Esophagus squamous epithelium (tissue), 5 donors: Measurements from ENCODE around the gene NELFCD. TPM values are rescaled to one million over a fixed set of nuclear protein-coding genes. Genes with fewer than 3 reads are reported as not detected.
A peak's percentile ranks its signal among the peaks of the same experiment; 100 is the strongest.

ENCODE experiments used
- DNase-seq: peaks from one replicate; lab custom pipeline; 2025; lab: John Stamatoyannopoulos, UW
- H3K27ac ChIP-seq, 4 donors: fragments of 200-600 bp; sonication (generic); one replicate each; pipeline ENCODE4 v1.5.1; 2016 to 2019; ENCODE audit warnings: mild to moderate bottlenecking in 1 of 4
- H3K27me3 ChIP-seq, 4 donors: fragments of 200-600 bp; sonication (generic); 1 replicate in 3 of 4; 2 replicates in 1 of 4; pipeline versions ENCODE4 v1.5.1 to v1.6.0; 2017 to 2021; ENCODE audit warnings: antibody characterized with exemption in 1 of 4
- H3K36me3 ChIP-seq, 3 donors: fragments of 200-600 bp; sonication (generic); one replicate each; pipeline ENCODE4 v1.5.1; 2016 to 2019
- H3K4me1 ChIP-seq, 3 donors: fragments of 200-600 bp; sonication (generic); one replicate each; pipeline ENCODE4 v1.5.1; 2017 to 2019
- H3K4me3 ChIP-seq, 4 donors: fragments of 200-600 bp; sonication (generic); 1 replicate in 3 of 4; 2 replicates in 1 of 4; pipeline ENCODE4 v1.5.1; 2016 to 2019; ENCODE audit warnings: mild to moderate bottlenecking in 2 of 4, moderate library complexity in 1 of 4
- H3K9me3 ChIP-seq, 3 donors: fragments of 200-600 bp; sonication (generic); one replicate each; pipeline ENCODE4 v1.5.1; 2016 to 2019
- POLR2A ChIP-seq, 4 donors: fragments of 450-650 bp; IDR thresholded peaks; one replicate each; pipeline ENCODE4 v1.6.1; 2017; ENCODE audit warnings: antibody characterized with exemption in 4 of 4, mild to moderate bottlenecking in 4 of 4, moderate library complexity in 3 of 4
- WGBS, 2 donors: methylation state at CpG; one replicate each; pipeline ENCODE4 v1.1.5; 2018; 5-methylcytosine and 5-hydroxymethylcytosine counted together
- intact Hi-C: fragments of 100-400 bp; cut with DNase I; formaldehyde crosslinking; loops from one replicate; pipeline ENCODE4 v1.15.0; 2022
- total RNA-seq, 4 donors: library from RNA; depleted of rRNA; stranded (reverse); fragments of >200 nt; gene quantifications; one replicate each; pipeline ENCODE4 v1.1.0, GENCODE V29; 2016
- TF ChIP-seq, protein P1 (sequence below), 6 experiments: fragments of 450-650 bp in 4 of 6; fragments of 200-600 bp in 2 of 6; sonication (generic) in 2 of 6; IDR thresholded peaks; one replicate each; pipeline ENCODE4 v1.5.1; 2016 to 2019; ENCODE audit warnings: antibody characterized with exemption in 6 of 6, mild to moderate bottlenecking in 4 of 6, moderate library complexity in 4 of 6
- donor health status: DM: yes; HTN: yes; CAD: no.

NELFCD gene
- total RNA-seq, 4 donors from 2014 or later: 40.5 to 64.3 (median 49.9) TPM

DNA sequence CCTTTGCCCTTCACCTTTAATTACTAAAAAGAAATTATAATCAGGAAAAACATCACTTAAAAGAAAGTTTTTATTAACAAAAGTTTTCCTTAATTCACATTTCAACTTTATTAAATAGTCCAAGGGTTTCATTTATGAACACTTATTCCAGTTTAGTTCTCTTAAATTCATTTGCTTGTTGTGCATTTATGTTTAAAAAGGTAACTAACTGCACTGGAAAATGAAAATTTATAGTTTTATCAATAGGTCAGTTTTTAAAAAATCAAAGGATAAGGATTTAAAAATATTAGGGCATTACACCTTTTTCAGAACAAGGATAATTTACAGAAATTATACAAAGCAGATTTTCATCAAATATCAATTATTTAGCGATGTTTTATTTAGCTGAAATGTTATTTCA is 52.0 kb downstream of the NELFCD start:
- Histone ChIP-seq H3K36me3 (peaks cover 10 to 69% (median 28%) of the 10 kb centered on the region in 3 donors), H3K27me3 (no peaks in the 10 kb centered on the region), H3K4me3 (peak overlapping the region; percentile 49 to 83 (median 73)), H3K4me1 (peaks cover 20 to 46% (median 27%) of the 10 kb centered on the region in 3 donors), H3K9me3 (no peaks in the 10 kb centered on the region), H3K27ac (peak overlapping the region in 3 of 4 donors; percentile 84 to 92 (median 90))
- DNase-seq: no peak
- TF ChIP-seq POLR2A (IDR thresholded peaks at IDR 0.05): no peak
- TF ChIP-seq, protein P1, sequence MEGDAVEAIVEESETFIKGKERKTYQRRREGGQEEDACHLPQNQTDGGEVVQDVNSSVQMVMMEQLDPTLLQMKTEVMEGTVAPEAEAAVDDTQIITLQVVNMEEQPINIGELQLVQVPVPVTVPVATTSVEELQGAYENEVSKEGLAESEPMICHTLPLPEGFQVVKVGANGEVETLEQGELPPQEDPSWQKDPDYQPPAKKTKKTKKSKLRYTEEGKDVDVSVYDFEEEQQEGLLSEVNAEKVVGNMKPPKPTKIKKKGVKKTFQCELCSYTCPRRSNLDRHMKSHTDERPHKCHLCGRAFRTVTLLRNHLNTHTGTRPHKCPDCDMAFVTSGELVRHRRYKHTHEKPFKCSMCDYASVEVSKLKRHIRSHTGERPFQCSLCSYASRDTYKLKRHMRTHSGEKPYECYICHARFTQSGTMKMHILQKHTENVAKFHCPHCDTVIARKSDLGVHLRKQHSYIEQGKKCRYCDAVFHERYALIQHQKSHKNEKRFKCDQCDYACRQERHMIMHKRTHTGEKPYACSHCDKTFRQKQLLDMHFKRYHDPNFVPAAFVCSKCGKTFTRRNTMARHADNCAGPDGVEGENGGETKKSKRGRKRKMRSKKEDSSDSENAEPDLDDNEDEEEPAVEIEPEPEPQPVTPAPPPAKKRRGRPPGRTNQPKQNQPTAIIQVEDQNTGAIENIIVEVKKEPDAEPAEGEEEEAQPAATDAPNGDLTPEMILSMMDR (IDR thresholded peaks at IDR 0.05): no peak
- intact Hi-C loops: loop anchor here (10.0 kb wide), 1 partner anchor 138 kb away; no protein-coding TSS in a partner anchor
- WGBS, 2 donors: 93 to 96% methylated on average over 1 of the region's 1 CpG

DNA sequence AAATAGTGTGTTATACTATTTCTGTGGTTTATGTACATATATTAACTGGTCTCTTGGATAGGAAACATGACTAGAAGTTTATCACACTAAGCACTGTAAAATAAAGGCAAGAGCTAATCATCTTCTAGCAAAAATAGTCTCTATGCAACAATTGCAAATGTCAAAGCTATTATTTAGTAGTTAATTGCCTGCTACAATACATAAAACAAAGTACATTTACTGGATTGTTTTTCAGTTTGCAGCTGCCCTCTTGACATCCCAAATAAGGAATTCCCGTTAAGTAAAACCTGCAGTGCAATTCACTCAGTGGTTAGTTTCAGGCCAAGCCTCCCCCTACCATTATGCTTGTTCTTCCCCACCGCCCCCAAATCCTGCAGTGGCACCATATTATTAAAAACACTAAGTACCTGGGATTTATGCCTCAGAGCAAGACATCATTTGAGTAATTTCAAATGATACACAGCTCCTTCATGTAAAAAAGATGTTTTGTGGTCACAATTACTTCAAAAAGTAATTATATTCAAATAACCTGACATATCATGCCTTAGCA is 52.6 kb downstream of the NELFCD start:
- Histone ChIP-seq H3K27me3 (no peaks in the 10 kb centered on the region), H3K27ac (no peak overlapping the region), H3K9me3 (no peaks in the 10 kb centered on the region), H3K4me1 (peaks cover 20 to 40% (median 24%) of the 10 kb centered on the region in 3 donors), H3K36me3 (peaks cover 10 to 66% (median 28%) of the 10 kb centered on the region in 3 donors), H3K4me3 (no peak overlapping the region)
- no peak for TF ChIP-seq POLR2A (IDR thresholded peaks at IDR 0.05)
- TF ChIP-seq, protein P1 (IDR thresholded peaks at IDR 0.05): no peak
- intact Hi-C loops: loop anchor here (10.0 kb wide), 1 partner anchor 139 kb away; no protein-coding TSS in a partner anchor
- DNase-seq: no peak
- 80 to 87% methylated on average over 2 of the region's 2 CpGs for WGBS, 2 donors

DNA sequence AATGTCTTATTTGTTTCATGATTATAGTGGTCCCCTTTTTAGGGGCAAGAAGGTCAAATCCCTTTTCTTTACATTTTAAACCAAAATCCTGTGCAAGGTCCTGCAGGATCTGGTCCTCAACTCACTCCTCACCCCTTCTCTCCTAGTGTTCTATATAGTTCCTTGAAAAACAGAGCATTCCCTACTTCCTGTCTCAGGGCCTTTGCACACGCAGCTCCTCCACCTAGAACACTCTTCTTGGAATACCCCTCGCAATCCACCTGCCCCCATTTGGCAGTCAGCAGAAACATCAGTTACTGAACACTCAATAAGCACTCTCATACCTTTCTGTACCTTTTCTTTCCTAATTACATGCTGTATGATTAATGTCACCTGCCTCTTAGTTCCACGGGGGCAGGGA is 54.3 kb downstream of the NELFCD start:
- Histone ChIP-seq H3K27ac (no peak overlapping the region), H3K4me3 (no peak overlapping the region), H3K4me1 (peaks cover 7 to 40% (median 13%) of the 10 kb centered on the region in 3 donors), H3K27me3 (no peaks in the 10 kb centered on the region), H3K9me3 (no peaks in the 10 kb centered on the region), H3K36me3 (peaks cover 10 to 49% (median 25%) of the 10 kb centered on the region in 3 donors)
- DNase-seq: no peak
- WGBS, 2 donors: 91 to 100% methylated on average over 3 of the region's 3 CpGs
- TF ChIP-seq, protein P1 (IDR thresholded peaks at IDR 0.05): no peak
- TF ChIP-seq POLR2A (IDR thresholded peaks at IDR 0.05): no peak
- intact Hi-C loops: loop anchor here (10.0 kb wide), 1 partner anchor 141 kb away; no protein-coding TSS in a partner anchor

DNA sequence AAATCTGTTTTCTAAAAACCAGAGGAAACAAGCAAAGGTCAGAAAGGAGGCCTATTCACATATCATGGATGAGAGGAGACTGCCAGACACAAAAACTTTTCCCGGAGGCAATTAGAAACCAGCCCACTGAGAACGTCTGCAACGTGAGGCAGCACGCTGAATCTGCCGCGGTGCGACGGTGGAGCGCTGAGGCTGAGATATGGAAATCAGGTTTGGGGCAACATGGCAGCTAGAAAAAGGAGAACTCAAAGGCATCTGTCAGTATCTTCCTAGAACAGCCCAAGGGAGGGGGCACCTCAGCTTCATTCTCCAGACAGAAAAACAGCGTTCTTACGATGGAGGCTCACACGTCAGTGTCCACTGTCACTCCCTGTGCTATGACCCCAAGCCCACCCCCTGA is 56.3 kb downstream of the NELFCD start:
- Histone ChIP-seq H3K4me1 (peaks cover 9 to 42% (median 13%) of the 10 kb centered on the region in 3 donors), H3K27me3 (no peaks in the 10 kb centered on the region), H3K36me3 (peaks cover 10 to 49% (median 25%) of the 10 kb centered on the region in 3 donors), H3K9me3 (no peaks in the 10 kb centered on the region), H3K27ac (no peak overlapping the region), H3K4me3 (no peak overlapping the region)
- WGBS, 2 donors: 88 to 93% methylated on average over 12 of the region's 12 CpGs
- no peak for TF ChIP-seq POLR2A (IDR thresholded peaks at IDR 0.05)
- TF ChIP-seq, protein P1 (IDR thresholded peaks at IDR 0.05): no peak
- DNase-seq: no peak
- intact Hi-C loops: loop anchor here (10.0 kb wide), 1 partner anchor 143 kb away; no protein-coding TSS in a partner anchor

DNA sequence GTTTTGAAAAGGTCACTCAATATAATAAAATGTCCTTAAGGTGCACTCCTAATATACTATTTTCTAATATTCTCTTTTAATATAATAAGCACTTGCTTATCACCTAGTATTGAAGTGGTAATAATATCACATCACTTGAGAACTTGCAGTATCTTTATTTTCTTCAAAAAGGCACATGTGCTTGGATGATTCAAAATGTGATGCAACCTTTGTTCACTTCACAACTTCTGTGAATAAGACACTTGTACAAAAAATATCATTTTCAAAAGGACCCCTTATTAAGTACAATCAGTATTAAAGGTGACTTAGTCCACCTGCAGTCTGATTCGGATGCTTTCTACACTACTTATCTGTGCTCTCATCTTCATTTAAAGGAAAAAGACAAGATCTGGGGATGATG is 58.2 kb downstream of the NELFCD start:
- H3K27me3 ChIP-seq: no peaks in the 10 kb centered on the region
- 61 to 63% methylated on average over 1 of the region's 1 CpG for WGBS, 2 donors
- H3K4me3 ChIP-seq: no peak overlapping the region
- peaks cover 12 to 49% (median 20%) of the 10 kb centered on the region in 3 donors for H3K4me1 ChIP-seq
- intact Hi-C loops: loop anchor here (10.0 kb wide), 1 partner anchor 144 kb away; no protein-coding TSS in a partner anchor
- no peak for DNase-seq
- no peaks in the 10 kb centered on the region for H3K9me3 ChIP-seq
- H3K36me3 ChIP-seq: peaks cover 10 to 42% (median 25%) of the 10 kb centered on the region in 3 donors
- no peak overlapping the region for H3K27ac ChIP-seq
- TF ChIP-seq, protein P1 (IDR thresholded peaks at IDR 0.05): no peak
- no peak for TF ChIP-seq POLR2A (IDR thresholded peaks at IDR 0.05)
